ENCODE results near the gene SSR3.

- TF ChIP-seq POLR2AphosphoS5 (IDR thresholded peaks at IDR 0.05) = no peak
- no peak for TF ChIP-seq CTCF (IDR thresholded peaks at IDR 0.05)
Measured at GRCh38 chr3:156583469-156583868, 28.6 kb upstream of the SSR3 start.

Measured in stomach (tissue), 4 donors.